HUES6 (cell line): Measurements from ENCODE around the gene SMIM41.

Experiments
- H3K27ac ChIP-seq: 2 replicates; pipeline ENCODE4 v1.7.0; 2013; ENCODE audit warnings: low read depth, mild to moderate bottlenecking, low read length, inconsistent platforms
- H3K27me3 ChIP-seq: 2 replicates; pipeline ENCODE4 v1.6.1; 2013; ENCODE audit warnings: low read length; ENCODE audit not compliant: control insufficient read depth, insufficient read depth
- H3K36me3 ChIP-seq: 2 replicates; pipeline ENCODE4 v1.6.1; 2013; ENCODE audit warnings: low read length; ENCODE audit not compliant: control insufficient read depth, insufficient read depth
- H3K4me1 ChIP-seq: 2 replicates; pipeline ENCODE4 v1.6.1; 2013; ENCODE audit warnings: low read length; ENCODE audit not compliant: control insufficient read depth, insufficient read depth
- H3K4me3 ChIP-seq: 2 replicates; pipeline ENCODE4 v1.5.1; 2013; ENCODE audit warnings: low read depth, low read length
- H3K9ac ChIP-seq: one replicate; pipeline ENCODE4 v1.6.1; 2013; ENCODE audit warnings: mild to moderate bottlenecking, low read length
- H3K9me3 ChIP-seq: 2 replicates; pipeline ENCODE4 v1.6.1; 2013; ENCODE audit warnings: low read depth, low read length; ENCODE audit not compliant: control insufficient read depth, insufficient read depth

SMIM41 gene

DNA sequence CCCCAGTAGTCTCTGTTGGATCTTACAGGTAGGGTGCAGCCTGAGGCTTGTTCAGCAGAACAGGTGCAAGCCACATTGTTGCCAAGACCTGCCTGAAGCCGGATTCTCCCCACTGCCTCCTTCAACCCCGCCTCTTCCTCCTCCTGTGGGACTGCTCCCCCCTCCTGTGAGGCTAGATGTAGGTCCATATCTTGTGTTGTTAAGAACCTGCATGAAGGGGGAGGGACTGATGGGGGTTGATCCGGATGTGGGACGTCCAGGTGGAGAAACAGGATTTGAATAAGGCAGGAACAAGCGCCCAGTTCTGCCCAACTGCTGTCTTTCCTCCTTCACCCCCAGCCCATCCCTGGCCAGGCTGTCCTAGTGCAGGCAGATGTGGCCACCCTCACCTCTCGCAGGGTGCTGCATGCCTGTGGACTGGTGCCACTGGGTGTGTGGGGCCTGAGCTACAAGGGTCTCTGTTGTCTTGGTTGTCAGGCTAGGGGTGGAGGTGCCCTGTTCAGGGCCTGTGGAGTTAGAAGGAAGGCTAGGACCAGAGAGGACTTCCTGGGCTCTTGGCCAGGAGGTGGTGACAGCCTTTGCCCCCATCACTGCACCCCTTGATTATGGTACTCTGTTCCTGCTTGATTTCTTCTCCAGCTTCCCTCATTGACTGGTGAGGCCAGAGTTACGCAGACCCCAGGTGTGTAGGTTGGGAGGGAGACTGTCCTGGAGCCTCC lies 26.9 kb upstream of the SMIM41 start:
- Histone ChIP-seq H3K9ac (no peak overlapping the region), H3K27ac (no peak overlapping the region)

DNA sequence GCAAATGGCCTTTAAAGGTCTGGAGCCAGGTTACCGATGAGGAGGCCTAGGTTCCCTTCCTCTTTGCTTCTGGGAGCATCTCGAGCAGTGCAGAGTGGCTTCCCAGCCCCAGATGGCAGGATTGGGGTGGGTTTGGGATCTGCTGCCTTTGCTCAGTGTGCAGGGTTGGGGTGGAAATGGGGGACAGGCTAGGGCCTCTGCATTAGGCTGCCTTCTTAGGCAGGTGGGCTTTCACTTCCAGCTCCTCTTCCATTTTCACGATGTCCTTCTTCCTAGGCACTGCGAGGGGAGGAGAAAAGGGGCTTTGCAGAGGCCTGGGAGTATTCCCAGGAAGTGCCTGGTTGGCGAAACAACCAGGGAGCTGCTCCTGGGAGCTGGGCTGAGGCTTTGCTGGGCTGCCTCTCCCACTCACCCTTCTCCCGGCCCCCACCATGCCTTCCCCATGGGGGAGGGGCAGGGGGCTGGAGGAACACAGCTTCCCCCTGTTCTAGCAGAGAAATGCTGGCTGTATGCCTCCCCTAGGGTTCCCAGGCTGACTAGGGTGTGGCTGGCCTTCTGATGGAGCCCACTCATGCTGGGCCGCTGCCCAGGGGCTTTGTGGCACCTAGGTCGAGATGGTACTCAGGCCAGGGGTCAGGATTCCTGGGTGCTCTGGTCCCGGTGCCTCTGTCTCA lies 25.8 kb upstream of the SMIM41 start:
- no peak overlapping the region for H3K27ac ChIP-seq
- no peak overlapping the region for H3K9ac ChIP-seq
- no peak overlapping the region for H3K4me3 ChIP-seq
- peaks cover 30% of the 10 kb centered on the region for H3K36me3 ChIP-seq
- H3K9me3 ChIP-seq: no peaks in the 10 kb centered on the region
- peaks cover 40% of the 10 kb centered on the region for H3K27me3 ChIP-seq
- H3K4me1 ChIP-seq: peaks cover 22% of the 10 kb centered on the region

More for the DNA sequence above, 26.9 kb upstream of the SMIM41 start:
- H3K27me3 ChIP-seq: peaks cover 43% of the 10 kb centered on the region
- peaks cover 26% of the 10 kb centered on the region for H3K36me3 ChIP-seq
- peaks cover 22% of the 10 kb centered on the region for H3K4me1 ChIP-seq
- no peaks in the 10 kb centered on the region for H3K9me3 ChIP-seq
- H3K4me3 ChIP-seq: peak overlapping the region; percentile 82; the same call in 1 of the 2 replicates

DNA sequence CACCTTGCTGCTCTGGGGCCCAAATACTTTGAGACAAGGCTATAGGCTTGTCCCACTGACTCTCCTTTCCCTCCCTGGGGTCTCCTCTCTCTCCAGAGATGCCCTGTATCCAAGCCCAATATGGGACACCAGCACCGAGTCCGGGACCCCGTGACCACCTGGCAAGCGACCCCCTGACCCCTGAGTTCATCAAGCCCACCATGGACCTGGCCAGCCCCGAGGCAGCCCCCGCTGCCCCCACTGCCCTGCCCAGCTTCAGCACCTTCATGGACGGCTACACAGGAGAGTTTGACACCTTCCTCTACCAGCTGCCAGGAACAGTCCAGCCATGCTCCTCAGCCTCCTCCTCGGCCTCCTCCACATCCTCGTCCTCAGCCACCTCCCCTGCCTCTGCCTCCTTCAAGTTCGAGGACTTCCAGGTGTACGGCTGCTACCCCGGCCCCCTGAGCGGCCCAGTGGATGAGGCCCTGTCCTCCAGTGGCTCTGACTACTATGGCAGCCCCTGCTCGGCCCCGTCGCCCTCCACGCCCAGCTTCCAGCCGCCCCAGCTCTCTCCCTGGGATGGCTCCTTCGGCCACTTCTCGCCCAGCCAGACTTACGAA lies 25.2 kb upstream of the SMIM41 start:
- peaks cover 22% of the 10 kb centered on the region for H3K4me1 ChIP-seq
- H3K36me3 ChIP-seq: peaks cover 36% of the 10 kb centered on the region
- H3K27me3 ChIP-seq: peaks cover 33% of the 10 kb centered on the region
- no peak overlapping the region for H3K9ac ChIP-seq
- H3K27ac ChIP-seq: no peak overlapping the region
- H3K9me3 ChIP-seq: no peaks in the 10 kb centered on the region
- no peak overlapping the region for H3K4me3 ChIP-seq

DNA sequence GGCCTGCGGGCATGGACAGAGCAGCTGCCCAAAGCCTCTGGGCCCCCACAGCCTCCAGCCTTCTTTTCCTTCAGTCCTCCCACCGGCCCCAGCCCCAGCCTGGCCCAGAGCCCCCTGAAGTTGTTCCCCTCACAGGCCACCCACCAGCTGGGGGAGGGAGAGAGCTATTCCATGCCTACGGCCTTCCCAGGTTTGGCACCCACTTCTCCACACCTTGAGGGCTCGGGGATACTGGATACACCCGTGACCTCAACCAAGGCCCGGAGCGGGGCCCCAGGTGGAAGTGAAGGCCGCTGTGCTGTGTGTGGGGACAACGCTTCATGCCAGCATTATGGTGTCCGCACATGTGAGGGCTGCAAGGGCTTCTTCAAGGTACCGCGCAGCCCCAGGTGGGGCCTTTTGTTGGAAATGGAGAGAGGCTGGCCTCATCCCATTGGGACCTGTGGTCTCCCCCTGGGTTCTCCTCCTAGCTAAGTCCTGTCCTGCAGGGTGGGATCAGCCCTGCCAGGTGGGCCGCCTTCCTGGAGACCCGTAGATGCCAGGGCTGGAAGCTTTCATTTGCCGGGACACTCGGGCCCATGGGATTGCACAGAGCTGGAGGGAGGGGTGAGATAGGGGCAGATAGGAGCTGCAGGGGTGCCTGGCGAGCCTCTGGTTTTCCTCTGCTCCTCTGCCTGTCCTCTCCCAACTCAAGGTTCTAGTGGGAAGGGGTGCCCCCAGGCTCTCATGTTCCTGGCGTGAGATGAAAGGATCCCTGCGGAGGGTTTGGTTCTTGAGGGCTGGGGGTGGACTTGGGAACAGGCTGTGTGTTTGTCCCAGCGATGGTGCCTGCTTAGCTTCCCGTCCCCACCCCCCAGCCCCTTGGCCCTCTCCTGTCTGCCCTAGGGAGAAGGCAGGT lies 24.4 kb upstream of the SMIM41 start:
- peaks cover 26% of the 10 kb centered on the region for H3K27me3 ChIP-seq
- H3K9ac ChIP-seq: no peak overlapping the region
- peaks cover 18% of the 10 kb centered on the region for H3K4me1 ChIP-seq
- peaks cover 36% of the 10 kb centered on the region for H3K36me3 ChIP-seq
- no peaks in the 10 kb centered on the region for H3K9me3 ChIP-seq
- no peak overlapping the region for H3K4me3 ChIP-seq
- H3K27ac ChIP-seq: no peak overlapping the region

DNA sequence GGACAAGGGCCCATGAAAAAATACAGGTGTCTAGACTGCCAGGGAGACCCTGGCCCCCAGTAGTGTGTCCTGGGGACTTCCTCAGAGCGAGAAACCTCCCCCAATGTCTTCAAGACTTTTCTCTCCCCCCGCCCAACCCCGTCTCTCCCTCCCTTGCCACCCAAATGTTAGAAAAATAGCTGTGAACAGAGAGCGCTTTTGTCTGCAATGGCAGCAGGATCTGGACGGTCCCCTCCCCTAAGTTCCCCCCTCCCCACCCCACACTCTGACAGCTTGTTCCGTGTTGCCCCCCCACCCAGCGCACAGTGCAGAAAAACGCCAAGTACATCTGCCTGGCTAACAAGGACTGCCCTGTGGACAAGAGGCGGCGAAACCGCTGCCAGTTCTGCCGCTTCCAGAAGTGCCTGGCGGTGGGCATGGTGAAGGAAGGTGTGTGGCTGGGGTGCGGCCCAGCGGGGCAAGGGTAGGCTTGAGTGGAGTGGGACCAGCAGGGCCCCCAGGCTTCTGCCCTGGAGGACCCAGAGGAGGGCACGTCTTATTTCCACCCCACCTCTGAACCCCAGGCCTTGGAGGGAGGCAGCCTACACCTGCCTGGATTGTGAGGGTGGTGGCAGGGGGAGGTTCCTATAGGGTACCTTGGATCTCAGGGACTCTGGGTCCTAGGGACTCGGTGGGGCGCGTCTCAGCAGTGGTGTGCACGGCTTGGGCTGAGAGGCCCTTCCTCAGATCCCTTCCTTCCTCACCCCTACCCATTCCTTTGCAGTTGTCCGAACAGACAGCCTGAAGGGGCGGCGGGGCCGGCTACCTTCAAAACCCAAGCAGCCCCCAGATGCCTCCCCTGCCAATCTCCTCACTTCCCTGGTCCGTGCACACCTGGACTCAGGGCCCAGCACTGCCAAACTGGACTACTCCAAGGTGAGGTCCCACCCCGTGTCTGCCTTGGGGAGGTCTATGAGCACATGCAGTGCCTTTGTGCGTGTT lies 23.5 kb upstream of the SMIM41 start:
- H3K27me3 ChIP-seq: peaks cover 20% of the 10 kb centered on the region
- H3K27ac ChIP-seq: no peak overlapping the region
- no peak overlapping the region for H3K9ac ChIP-seq
- no peaks in the 10 kb centered on the region for H3K9me3 ChIP-seq
- H3K4me3 ChIP-seq: no peak overlapping the region
- H3K36me3 ChIP-seq: peaks cover 36% of the 10 kb centered on the region
- H3K4me1 ChIP-seq: peaks cover 12% of the 10 kb centered on the region

DNA sequence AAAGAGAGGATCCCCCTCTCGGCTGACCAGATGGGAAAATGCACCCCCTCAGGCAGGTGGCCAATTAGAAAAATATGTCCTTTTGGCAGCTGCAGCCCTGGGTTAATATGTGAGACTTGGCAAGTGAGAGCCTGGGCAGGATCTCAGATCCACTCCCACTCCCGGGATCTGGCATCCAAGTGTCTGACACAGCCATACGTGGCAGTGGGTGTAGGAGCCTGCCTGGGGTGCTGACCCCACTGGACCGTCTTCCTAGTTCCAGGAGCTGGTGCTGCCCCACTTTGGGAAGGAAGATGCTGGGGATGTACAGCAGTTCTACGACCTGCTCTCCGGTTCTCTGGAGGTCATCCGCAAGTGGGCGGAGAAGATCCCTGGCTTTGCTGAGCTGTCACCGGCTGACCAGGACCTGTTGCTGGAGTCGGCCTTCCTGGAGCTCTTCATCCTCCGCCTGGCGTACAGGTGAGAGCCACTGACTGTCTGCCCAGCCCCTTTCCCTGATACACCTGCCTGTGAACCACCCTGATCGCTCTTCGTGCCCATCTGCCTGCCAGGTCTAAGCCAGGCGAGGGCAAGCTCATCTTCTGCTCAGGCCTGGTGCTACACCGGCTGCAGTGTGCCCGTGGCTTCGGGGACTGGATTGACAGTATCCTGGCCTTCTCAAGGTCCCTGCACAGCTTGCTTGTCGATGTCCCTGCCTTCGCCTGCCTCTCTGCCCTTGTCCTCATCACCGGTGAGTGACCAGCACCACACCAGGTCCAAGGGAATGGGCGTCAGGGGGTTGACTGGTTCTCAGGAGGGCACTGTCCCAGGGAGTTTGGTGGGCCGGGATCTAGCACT lies 22.5 kb upstream of the SMIM41 start:
- H3K4me1 ChIP-seq: peaks cover 8% of the 10 kb centered on the region
- peaks cover 12% of the 10 kb centered on the region for H3K27me3 ChIP-seq
- no peak overlapping the region for H3K27ac ChIP-seq
- no peak overlapping the region for H3K9ac ChIP-seq
- H3K4me3 ChIP-seq: no peak overlapping the region
- H3K36me3 ChIP-seq: peaks cover 36% of the 10 kb centered on the region
- no peaks in the 10 kb centered on the region for H3K9me3 ChIP-seq

DNA sequence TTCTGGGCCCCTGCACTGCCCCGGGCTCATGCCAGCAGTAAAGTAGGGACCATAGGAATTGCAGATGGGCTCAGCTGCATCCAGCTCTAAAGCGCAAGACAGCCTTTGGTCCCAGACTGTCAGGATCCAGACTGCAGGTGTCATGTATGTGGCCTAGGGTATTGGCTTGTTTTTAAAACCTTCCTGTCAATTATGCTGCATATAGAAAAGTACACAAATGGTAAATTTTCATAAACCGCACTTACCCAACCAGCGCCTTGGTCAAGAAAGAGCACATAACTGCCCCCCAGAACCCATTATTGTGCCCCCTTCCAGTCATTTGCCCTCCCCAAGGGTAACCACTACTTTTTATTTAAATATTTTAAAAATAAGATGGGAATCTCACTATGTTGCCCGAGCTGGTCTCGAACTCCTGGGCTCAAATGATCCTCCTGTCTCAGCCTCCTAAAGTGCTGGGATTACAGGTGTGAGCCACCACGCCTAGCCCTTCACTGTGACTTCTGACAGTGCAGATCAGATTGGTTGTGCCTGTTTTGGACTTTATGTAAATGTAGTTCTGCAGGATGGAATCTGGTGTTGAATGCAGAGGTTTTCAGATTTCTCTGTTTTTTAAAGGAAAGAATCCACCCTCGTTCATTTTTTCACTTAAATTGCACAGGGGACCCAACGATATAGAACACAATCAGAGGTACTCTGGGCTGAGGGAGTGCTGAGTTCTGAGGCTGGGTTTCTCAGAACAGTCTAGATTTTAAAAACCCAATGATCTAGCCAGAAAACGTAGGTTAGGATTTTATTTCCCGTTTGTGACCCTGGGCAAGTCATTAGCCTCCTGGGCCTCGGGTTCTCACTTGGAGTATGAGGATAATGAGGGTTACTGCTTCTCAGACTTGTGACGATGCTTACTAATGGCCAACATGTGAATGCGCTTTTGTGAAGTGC lies 21.6 kb upstream of the SMIM41 start:
- Histone ChIP-seq H3K36me3 (peaks cover 36% of the 10 kb centered on the region), H3K27me3 (peaks cover 3% of the 10 kb centered on the region), H3K4me3 (no peak overlapping the region), H3K27ac (no peak overlapping the region), H3K9ac (no peak overlapping the region), H3K4me1 (no peaks in the 10 kb centered on the region), H3K9me3 (no peaks in the 10 kb centered on the region)

DNA sequence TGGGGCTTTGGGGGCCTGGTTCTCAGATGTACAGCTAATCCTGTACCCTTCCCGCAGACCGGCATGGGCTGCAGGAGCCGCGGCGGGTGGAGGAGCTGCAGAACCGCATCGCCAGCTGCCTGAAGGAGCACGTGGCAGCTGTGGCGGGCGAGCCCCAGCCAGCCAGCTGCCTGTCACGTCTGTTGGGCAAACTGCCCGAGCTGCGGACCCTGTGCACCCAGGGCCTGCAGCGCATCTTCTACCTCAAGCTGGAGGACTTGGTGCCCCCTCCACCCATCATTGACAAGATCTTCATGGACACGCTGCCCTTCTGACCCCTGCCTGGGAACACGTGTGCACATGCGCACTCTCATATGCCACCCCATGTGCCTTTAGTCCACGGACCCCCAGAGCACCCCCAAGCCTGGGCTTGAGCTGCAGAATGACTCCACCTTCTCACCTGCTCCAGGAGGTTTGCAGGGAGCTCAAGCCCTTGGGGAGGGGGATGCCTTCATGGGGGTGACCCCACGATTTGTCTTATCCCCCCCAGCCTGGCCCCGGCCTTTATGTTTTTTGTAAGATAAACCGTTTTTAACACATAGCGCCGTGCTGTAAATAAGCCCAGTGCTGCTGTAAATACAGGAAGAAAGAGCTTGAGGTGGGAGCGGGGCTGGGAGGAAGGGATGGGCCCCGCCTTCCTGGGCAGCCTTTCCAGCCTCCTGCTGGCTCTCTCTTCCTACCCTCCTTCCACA lies 20.7 kb upstream of the SMIM41 start:
- no peaks in the 10 kb centered on the region for H3K27me3 ChIP-seq
- no peak overlapping the region for H3K27ac ChIP-seq
- H3K9ac ChIP-seq: no peak overlapping the region
- no peak overlapping the region for H3K4me3 ChIP-seq
- peaks cover 36% of the 10 kb centered on the region for H3K36me3 ChIP-seq
- H3K9me3 ChIP-seq: no peaks in the 10 kb centered on the region
- no peaks in the 10 kb centered on the region for H3K4me1 ChIP-seq
